ENCODE results near the gene CMTR2. TPM values are rescaled to one million over a fixed set of nuclear protein-coding genes. Genes with fewer than 3 reads are reported as not detected.

Gene CMTR2
- total RNA-seq, 1 experiment from 2014 or later, result 15.5 TPM

GRCh38 chr16:71287911-71288310 lies 1.3 kb downstream of the CMTR2 start:
- H4K5ac ChIP-seq (ENCODE audit: insufficient read length, low read depth, low read length), result no peak overlapping the region
- peak overlapping the region; percentile 80 for H3K4me2 ChIP-seq (ENCODE audit: insufficient read depth, insufficient read length, low read length)
- H3K4me1 ChIP-seq (ENCODE audit: insufficient read depth, low read length), result 0 out of 2 replicates have a peak, but pooled peaks cover 2% of the 10 kb centered on the region
- H4K20me1 ChIP-seq (ENCODE audit: control insufficient read depth, insufficient read depth, insufficient read length), result no peaks in the 10 kb centered on the region
- Mint-ChIP-seq H3K36me3 (ENCODE audit: insufficient read depth in 1 of 3, low read depth in 3 of 3) (peaks cover 5 to 40% (median 39%) of the 10 kb centered on the region in 3 experiments; a peak in 6 of 7 replicates), H3K4me3 (peak overlapping the region; percentile 82 to 86), H3K9me3 (no peaks in the 10 kb centered on the region), H3K27ac (no peak overlapping the region; a peak in 1 of 7 replicates), H3K27me3 (ENCODE audit: low read depth) (peaks cover 7% of the 10 kb centered on the region), H3K4me1 (peaks cover 13 to 16% of the 10 kb centered on the region in 2 experiments)
- H3T11ph ChIP-seq (ENCODE audit: low read length), result no peak overlapping the region
- H3K27me3 ChIP-seq (ENCODE audit: insufficient read depth, low read length), result no peaks in the 10 kb centered on the region
- H3K4ac ChIP-seq (ENCODE audit: low read depth, low read length), result no peak overlapping the region
- H3K9ac ChIP-seq (ENCODE audit: extremely low read depth, insufficient read length, low read length), result peak overlapping the region; percentile 54
- peak overlapping the region; percentile 83 for H2AK5ac ChIP-seq (ENCODE audit: insufficient read length, low read length)
- H2BK120ac ChIP-seq (ENCODE audit: low read depth, low read length, poor library complexity, severe bottlenecking), result no peak overlapping the region
- WGBS (ENCODE audit: extremely low coverage, insufficient read length, low lambda C conversion rate), result no CpG with 5 or more reads among the region's 3 CpGs
- H4K91ac ChIP-seq (ENCODE audit: insufficient read length, low read depth, low read length), result no peak overlapping the region
- TF ChIP-seq, protein P1, sequence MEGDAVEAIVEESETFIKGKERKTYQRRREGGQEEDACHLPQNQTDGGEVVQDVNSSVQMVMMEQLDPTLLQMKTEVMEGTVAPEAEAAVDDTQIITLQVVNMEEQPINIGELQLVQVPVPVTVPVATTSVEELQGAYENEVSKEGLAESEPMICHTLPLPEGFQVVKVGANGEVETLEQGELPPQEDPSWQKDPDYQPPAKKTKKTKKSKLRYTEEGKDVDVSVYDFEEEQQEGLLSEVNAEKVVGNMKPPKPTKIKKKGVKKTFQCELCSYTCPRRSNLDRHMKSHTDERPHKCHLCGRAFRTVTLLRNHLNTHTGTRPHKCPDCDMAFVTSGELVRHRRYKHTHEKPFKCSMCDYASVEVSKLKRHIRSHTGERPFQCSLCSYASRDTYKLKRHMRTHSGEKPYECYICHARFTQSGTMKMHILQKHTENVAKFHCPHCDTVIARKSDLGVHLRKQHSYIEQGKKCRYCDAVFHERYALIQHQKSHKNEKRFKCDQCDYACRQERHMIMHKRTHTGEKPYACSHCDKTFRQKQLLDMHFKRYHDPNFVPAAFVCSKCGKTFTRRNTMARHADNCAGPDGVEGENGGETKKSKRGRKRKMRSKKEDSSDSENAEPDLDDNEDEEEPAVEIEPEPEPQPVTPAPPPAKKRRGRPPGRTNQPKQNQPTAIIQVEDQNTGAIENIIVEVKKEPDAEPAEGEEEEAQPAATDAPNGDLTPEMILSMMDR (conservative IDR thresholded peaks at IDR 0.05), result no peak
- H2BK15ac ChIP-seq (ENCODE audit: low read depth, low read length), result no peak overlapping the region
- H3K23me2 ChIP-seq (ENCODE audit: insufficient read length, low read depth, low read length, poor library complexity, severe bottlenecking), result peaks cover 10% of the 10 kb centered on the region
- no peaks in the 10 kb centered on the region for H3K9me3 ChIP-seq (ENCODE audit: control insufficient read depth, low read depth, low read length)
- no peak overlapping the region for H3K23ac ChIP-seq (ENCODE audit: insufficient read length, low read depth, low read length)
- H4K8ac ChIP-seq (replicated peaks; ENCODE audit: insufficient read length, low read depth, low read length), result no peak overlapping the region
- H2AFZ ChIP-seq (ENCODE audit: low read length), result no peak overlapping the region
- H3K79me2 ChIP-seq (ENCODE audit: insufficient read depth, low read length), result peaks cover 2% of the 10 kb centered on the region; the same call in 1 of the 2 replicates
- H2BK5ac ChIP-seq (ENCODE audit: insufficient read length, low read length), result no peak overlapping the region
- H3K56ac ChIP-seq (ENCODE audit: insufficient read length, low read depth, low read length), result no peak overlapping the region
- DNase-seq, result no peak
- H3K79me1 ChIP-seq (ENCODE audit: insufficient read depth, low read depth, low read length, poor library complexity, severe bottlenecking), result peaks cover 6% of the 10 kb centered on the region
- H3K18ac ChIP-seq (ENCODE audit: insufficient read length, low read depth, low read length), result no peak overlapping the region
- H2BK12ac ChIP-seq (ENCODE audit: insufficient read length, low read depth, low read length), result no peak overlapping the region
- no peak overlapping the region for H2BK20ac ChIP-seq (ENCODE audit: low read depth, low read length, poor library complexity, severe bottlenecking)
- no peak overlapping the region for H3K27ac ChIP-seq (ENCODE audit: insufficient read length, low read depth, low read length)
- no peak overlapping the region for H3K14ac ChIP-seq (ENCODE audit: insufficient read depth, low read length)

Data from H9 (cell line).